ENCODE measurements around the gene PNMA6A. TPM values are rescaled to one million over a fixed set of nuclear protein-coding genes. Genes with fewer than 3 reads are reported as not detected.
"Not testable (repeated sequence)": the region's sequence is repeated elsewhere in the genome, so short reads cannot be mapped to it uniquely, and the experiment has no call there.

The PNMA6A gene
- total and polyA plus RNA-seq, 2 donors (not counting 3 experiments of a cell fraction or from before 2014, with no cell fraction given), result 1.2 to 1.3 TPM

DNA sequence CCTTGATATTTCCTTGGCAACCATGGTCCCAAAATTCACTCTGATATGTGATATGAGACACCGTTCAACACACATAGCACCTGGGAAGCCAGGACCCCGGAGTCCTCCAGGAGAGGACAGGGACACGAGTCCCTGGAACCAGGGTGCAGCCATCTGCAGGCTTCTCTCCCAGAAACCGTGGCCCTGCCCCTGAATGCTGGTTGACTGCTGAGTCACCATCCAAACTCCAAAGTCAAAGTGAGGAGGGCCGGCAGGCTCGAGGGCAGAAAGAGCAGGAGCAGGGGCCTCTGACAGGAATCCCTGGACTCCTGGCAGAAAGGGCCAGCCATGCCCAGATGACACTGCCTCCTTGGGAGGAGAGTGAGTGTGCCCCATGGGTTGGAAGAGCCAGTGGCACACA is 6.9 kb upstream of the PNMA6A start:
- Histone ChIP-seq H3K9ac (replicated peaks; ENCODE audit: extremely low read depth, insufficient read depth, low read length) (no peak overlapping the region), H3K27me3 (ENCODE audit: control insufficient read depth in 2 of 2, insufficient read depth in 2 of 2, low read length in 2 of 2) (no peaks in the 10 kb centered on the region), H3K4me3 (replicated peaks in 1 of 3; ENCODE audit: insufficient read depth in 1 of 3, low read depth in 1 of 3, low read length in 3 of 3) (no peak overlapping the region), H3K36me3 (ENCODE audit: control insufficient read depth in 2 of 2, extremely low read depth in 1 of 2, insufficient read depth in 2 of 2, low read length in 2 of 2) (no peaks in the 10 kb centered on the region), H3K27ac (ENCODE audit: insufficient read depth, low read depth, low read length) (no peak overlapping the region), H4K20me1 (replicated peaks; ENCODE audit: control insufficient read depth, extremely low read depth, insufficient read depth, low read length) (no peaks in the 10 kb centered on the region), H3K4me1 (ENCODE audit: control insufficient read depth, extremely low read depth, insufficient read depth, low read length) (no peaks in the 10 kb centered on the region), H3K4me2 (ENCODE audit: insufficient read depth, low read length) (no peak overlapping the region), H3K9me1 (replicated peaks; ENCODE audit: control insufficient read depth, extremely low read depth, insufficient read depth, low read length) (no peaks in the 10 kb centered on the region), H3K79me2 (ENCODE audit: control insufficient read depth, insufficient read depth, low read length) (no peaks in the 10 kb centered on the region), H2AFZ (ENCODE audit: low read depth, low read length) (no peak overlapping the region), H3K9me3 (replicated peaks; ENCODE audit: control insufficient read depth, insufficient read depth, low read length) (no peaks in the 10 kb centered on the region)
- ChIA-PET POLR2A (no interaction called here), CTCF (no interaction called here)
- dilution Hi-C loops (cut with MboI; ENCODE audit: extremely low pct_ligation_motif_present, low sequenced_read_pairs), result no loop called here
- BruUV-seq (replicated peaks), result no TSS peak
- no peak for TF ChIP-seq EZH2 (IDR thresholded peaks at IDR 0.05; ENCODE audit: borderline replicate concordance, low read depth, low read length, severe bottlenecking)
- no peak for TF ChIP-seq GATA2 (IDR thresholded peaks at IDR 0.05; ENCODE audit: insufficient read depth, insufficient read length, low read depth, low read length)
- TF ChIP-seq, protein P1, sequence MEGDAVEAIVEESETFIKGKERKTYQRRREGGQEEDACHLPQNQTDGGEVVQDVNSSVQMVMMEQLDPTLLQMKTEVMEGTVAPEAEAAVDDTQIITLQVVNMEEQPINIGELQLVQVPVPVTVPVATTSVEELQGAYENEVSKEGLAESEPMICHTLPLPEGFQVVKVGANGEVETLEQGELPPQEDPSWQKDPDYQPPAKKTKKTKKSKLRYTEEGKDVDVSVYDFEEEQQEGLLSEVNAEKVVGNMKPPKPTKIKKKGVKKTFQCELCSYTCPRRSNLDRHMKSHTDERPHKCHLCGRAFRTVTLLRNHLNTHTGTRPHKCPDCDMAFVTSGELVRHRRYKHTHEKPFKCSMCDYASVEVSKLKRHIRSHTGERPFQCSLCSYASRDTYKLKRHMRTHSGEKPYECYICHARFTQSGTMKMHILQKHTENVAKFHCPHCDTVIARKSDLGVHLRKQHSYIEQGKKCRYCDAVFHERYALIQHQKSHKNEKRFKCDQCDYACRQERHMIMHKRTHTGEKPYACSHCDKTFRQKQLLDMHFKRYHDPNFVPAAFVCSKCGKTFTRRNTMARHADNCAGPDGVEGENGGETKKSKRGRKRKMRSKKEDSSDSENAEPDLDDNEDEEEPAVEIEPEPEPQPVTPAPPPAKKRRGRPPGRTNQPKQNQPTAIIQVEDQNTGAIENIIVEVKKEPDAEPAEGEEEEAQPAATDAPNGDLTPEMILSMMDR (IDR thresholded peaks at IDR 0.05; ENCODE audit: extremely low read depth in 1 of 2, insufficient read depth in 1 of 2, low read depth in 1 of 2, low read length in 2 of 2), result no peak
- TF ChIP-seq, protein P2, sequence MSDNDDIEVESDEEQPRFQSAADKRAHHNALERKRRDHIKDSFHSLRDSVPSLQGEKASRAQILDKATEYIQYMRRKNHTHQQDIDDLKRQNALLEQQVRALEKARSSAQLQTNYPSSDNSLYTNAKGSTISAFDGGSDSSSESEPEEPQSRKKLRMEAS (IDR thresholded peaks at IDR 0.05; ENCODE audit: insufficient read depth, insufficient read length), result no peak
- TF ChIP-seq POLR2AphosphoS5 (IDR thresholded peaks at IDR 0.05; ENCODE audit: insufficient read depth, low read depth, low read length), result no peak
- TF ChIP-seq MYC (IDR thresholded peaks at IDR 0.05; ENCODE audit: low read depth, low read length), result no peak
- no peak for TF ChIP-seq FOS (IDR thresholded peaks at IDR 0.05; ENCODE audit: borderline replicate concordance, insufficient read depth, low read length)
- TF ChIP-seq POLR2A (IDR thresholded peaks at IDR 0.05; ENCODE audit: low read depth, low read length), result no peak
- no peak for TF ChIP-seq JUN (IDR thresholded peaks at IDR 0.05; ENCODE audit: borderline replicate concordance, insufficient read depth, insufficient read length, low read depth)
- DNase-seq (ENCODE audit: low read depth, low spot score) (no peak), FAIRE-seq (no peak)
- intact Hi-C loops (cut with micrococcal nuclease), result no loop called here

DNA sequence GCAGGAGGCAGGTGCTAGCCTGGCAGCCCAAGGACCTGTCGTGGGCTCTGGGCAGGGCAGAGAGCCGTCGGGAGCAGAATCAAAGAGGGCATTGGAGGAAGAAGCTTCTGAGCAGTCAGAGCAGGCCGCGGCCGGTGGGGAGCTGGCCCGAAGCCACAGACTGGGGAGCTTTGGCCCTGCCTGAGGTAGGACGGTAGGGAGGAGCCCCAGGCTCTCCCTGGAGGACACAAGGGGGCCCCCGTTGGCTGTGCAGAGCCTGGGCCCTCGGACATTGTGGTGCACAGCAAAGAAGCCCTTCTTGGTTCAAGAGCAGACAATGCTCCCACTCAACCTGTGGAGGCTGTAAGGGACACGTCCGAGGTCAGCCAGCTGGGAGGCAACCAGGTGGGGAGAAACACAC is 5.9 kb upstream of the PNMA6A start:
- dilution Hi-C loops (cut with MboI; ENCODE audit: extremely low pct_ligation_motif_present, low sequenced_read_pairs); H3K27ac ChIP-seq (ENCODE audit: insufficient read depth, low read depth, low read length); H3K27me3 ChIP-seq (ENCODE audit: control insufficient read depth in 2 of 2, insufficient read depth in 2 of 2, low read length in 2 of 2); H4K20me1 ChIP-seq (replicated peaks; ENCODE audit: control insufficient read depth, extremely low read depth, insufficient read depth, low read length); H3K4me3 ChIP-seq (replicated peaks in 1 of 3; ENCODE audit: insufficient read depth in 1 of 3, low read depth in 1 of 3, low read length in 3 of 3); H3K9me1 ChIP-seq (replicated peaks; ENCODE audit: control insufficient read depth, extremely low read depth, insufficient read depth, low read length); H3K79me2 ChIP-seq (ENCODE audit: control insufficient read depth, insufficient read depth, low read length); H3K9me3 ChIP-seq (replicated peaks; ENCODE audit: control insufficient read depth, insufficient read depth, low read length); H3K36me3 ChIP-seq (ENCODE audit: control insufficient read depth in 2 of 2, extremely low read depth in 1 of 2, insufficient read depth in 2 of 2, low read length in 2 of 2); H3K4me1 ChIP-seq (ENCODE audit: control insufficient read depth, extremely low read depth, insufficient read depth, low read length); BruUV-seq (replicated peaks); H3K4me2 ChIP-seq (ENCODE audit: insufficient read depth, low read length); CTCF ChIA-PET; intact Hi-C loops (cut with micrococcal nuclease); POLR2A ChIA-PET; H2AFZ ChIP-seq (ENCODE audit: low read depth, low read length); FAIRE-seq; DNase-seq (ENCODE audit: low read depth, low spot score); H3K9ac ChIP-seq (replicated peaks; ENCODE audit: extremely low read depth, insufficient read depth, low read length): not testable (repeated sequence)

DNA sequence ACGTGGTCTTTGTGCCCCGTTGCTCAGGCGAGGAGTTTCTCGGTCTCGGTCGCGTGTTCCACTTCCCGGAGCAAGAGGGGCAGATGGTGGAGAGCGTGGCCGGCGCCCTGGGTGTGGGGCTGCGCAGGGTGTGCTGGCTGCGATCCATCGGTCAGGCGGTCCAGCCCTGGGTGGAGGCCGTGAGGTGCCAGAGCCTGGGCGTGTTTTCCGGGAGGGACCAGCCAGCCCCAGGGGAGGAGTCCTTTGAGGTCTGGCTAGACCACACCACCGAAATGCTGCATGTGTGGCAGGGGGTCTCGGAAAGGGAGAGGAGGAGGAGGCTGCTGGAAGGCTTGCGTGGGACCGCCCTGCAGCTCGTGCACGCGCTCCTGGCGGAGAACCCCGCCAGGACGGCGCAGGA is 1.1 kb downstream of the PNMA6A start:
- dilution Hi-C loops (cut with MboI; ENCODE audit: extremely low pct_ligation_motif_present, low sequenced_read_pairs); H3K4me1 ChIP-seq (ENCODE audit: control insufficient read depth, extremely low read depth, insufficient read depth, low read length); H3K36me3 ChIP-seq (ENCODE audit: control insufficient read depth in 2 of 2, extremely low read depth in 1 of 2, insufficient read depth in 2 of 2, low read length in 2 of 2); intact Hi-C loops (cut with micrococcal nuclease); DNase-seq (ENCODE audit: low read depth, low spot score); H3K9ac ChIP-seq (replicated peaks; ENCODE audit: extremely low read depth, insufficient read depth, low read length); H3K9me3 ChIP-seq (replicated peaks; ENCODE audit: control insufficient read depth, insufficient read depth, low read length); H3K27ac ChIP-seq (ENCODE audit: insufficient read depth, low read depth, low read length); H4K20me1 ChIP-seq (replicated peaks; ENCODE audit: control insufficient read depth, extremely low read depth, insufficient read depth, low read length); H3K4me3 ChIP-seq (replicated peaks in 1 of 3; ENCODE audit: insufficient read depth in 1 of 3, low read depth in 1 of 3, low read length in 3 of 3); H3K4me2 ChIP-seq (ENCODE audit: insufficient read depth, low read length); CTCF ChIA-PET; BruUV-seq (replicated peaks); H3K9me1 ChIP-seq (replicated peaks; ENCODE audit: control insufficient read depth, extremely low read depth, insufficient read depth, low read length); POLR2A ChIA-PET; H2AFZ ChIP-seq (ENCODE audit: low read depth, low read length); H3K79me2 ChIP-seq (ENCODE audit: control insufficient read depth, insufficient read depth, low read length); H3K27me3 ChIP-seq (ENCODE audit: control insufficient read depth in 2 of 2, insufficient read depth in 2 of 2, low read length in 2 of 2); FAIRE-seq: not testable (repeated sequence)
